ENCODE results near the gene UNC13C.

- no peak for TF ChIP-seq CTCF (conservative IDR thresholded peaks at IDR 0.05 in 1 of 2, IDR thresholded peaks at IDR 0.05 in 1 of 2; ENCODE audit: extremely low read depth in 1 of 2, insufficient read depth in 1 of 2, low read depth in 1 of 2, low read length in 2 of 2)
- TF ChIP-seq EZH2 (IDR thresholded peaks at IDR 0.05; ENCODE audit: borderline replicate concordance, low read length), result no peak
Measured at GRCh38 chr15:54364961-54365360, 386.7 kb downstream of the UNC13C start.
